Measurements from ENCODE around the gene TM7SF2.
"Not testable (repeated sequence)": the region's sequence is repeated elsewhere in the genome, so short reads cannot be mapped to it uniquely, and the experiment has no call there.

Gene TM7SF2

DNA sequence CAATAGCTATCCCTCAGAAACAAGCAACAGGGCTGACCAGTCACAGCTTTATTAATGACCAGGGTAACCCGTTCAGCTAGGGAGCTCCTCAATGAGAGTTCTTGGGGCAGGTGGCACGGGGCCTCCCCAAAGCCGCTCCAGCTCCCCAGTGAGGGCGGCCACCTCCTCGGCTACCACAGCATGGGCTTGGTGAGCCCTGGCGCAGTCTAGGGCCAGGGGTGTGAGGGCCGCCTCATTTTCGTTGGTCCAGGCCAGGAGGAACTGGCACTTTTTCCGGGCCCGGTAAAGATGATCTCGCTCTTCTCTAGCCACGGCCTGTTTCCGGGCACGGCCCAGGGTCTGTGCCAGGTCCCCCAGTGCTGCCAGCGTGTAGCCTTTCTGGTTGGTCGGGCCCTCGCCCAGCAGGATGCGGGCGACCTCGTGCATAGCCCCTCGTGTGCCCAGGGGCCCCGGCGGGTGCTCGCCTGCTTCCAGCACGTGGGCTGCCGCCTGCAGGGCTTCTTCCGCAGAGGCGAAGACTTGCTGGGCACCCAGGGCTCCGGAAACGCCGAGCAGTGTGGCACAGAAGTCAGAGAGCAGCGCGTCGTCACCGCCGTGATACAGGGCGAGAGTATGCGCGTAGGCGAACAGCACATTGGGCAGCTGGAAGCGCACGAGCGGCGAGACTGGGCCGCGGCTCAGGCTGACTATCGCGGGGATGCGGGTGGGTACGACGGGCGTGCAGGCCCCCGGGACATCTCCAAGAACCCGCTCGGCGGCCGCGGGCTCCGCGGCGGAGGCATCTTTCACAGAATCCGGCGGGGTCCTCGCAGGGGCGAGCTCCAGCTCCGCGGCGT lies 4.9 kb downstream of the TM7SF2 start:
- no peak for DNase-seq

DNA sequence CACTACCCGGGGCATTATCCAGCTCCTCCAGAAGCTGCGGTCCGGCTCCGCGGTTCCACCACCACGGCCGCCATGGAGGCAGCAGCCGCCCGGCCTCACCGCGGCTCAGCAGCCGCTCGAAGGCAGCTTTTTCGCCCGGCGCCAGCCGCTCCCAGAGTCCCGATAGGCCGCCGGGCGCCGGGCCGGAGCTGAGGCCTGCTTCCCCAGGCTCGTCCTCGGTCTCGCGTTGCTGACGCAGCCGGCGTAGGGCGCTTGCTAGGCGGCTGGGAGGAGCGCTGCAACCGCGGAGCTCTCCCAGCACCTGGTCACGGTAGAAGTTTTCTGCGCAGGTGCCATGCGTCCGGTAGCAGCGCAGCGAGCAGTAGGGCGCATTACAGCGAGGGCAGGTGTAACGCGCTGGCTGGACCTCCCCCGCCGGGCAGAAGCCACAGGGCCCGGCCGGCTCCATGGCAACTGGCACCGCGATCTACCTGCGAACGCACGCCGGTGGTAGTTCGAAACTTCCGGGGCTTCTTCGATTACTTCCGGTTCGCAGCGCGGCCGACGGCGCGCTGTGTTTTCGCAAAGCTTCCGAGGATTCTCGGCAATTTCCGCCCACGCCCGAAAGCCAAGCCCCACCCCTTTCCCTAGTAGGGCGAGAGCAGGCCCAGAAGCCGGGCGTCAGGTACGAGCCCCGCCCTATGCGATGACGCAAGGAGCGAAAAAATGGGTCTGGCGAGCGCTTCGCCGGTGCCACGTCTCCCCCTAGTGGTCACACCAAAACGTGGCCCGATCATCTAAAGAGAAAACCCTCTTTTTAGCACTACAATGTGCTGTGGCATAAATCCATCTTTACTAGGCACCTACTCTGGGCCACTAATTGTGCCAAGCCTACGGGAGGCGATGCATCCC lies 5.8 kb downstream of the TM7SF2 start, which contains the start of gene ZNHIT2:
TSS of gene ZNHIT2 (minus strand) at position 496 of the 891 bp plus-strand sequence. CDS start at position 448, 48 bp downstream.
- DNase-seq = peak; percentile 99

DNA sequence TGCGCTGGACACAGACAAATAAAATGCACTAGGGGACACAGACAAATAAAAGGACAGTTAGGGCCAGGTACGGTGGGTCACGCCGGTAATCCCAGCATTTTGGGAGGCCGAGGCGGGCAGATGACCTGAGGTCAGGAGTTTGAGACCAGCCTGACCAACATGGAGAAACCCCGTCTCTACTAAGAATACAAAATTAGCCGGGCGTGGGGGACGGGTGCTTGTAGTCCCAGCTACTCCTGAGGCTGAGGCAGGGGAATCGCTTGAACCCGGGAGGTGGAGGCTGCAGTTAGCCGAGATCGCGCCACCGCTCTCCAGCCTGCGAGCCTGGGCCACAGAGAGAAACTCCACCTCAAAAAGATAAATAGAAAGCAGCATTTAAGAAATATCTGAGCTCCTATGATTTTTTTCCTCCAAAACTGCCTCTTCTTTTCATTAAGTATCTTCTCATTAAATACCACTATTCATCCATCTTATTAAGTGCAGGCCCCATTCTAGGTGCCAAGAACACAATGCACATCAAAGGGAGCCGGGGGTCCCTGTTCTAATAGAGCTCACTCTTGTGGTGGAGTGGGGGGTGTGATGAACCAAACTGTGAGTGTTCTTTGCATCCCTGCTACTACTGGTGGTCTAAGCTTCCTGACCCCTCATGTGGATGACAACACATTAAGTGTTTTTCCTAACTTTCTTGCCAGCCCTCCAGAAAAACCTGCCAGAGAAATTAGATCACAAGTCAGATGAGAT lies 6.6 kb downstream of the TM7SF2 start:
- no peak for DNase-seq

DNA sequence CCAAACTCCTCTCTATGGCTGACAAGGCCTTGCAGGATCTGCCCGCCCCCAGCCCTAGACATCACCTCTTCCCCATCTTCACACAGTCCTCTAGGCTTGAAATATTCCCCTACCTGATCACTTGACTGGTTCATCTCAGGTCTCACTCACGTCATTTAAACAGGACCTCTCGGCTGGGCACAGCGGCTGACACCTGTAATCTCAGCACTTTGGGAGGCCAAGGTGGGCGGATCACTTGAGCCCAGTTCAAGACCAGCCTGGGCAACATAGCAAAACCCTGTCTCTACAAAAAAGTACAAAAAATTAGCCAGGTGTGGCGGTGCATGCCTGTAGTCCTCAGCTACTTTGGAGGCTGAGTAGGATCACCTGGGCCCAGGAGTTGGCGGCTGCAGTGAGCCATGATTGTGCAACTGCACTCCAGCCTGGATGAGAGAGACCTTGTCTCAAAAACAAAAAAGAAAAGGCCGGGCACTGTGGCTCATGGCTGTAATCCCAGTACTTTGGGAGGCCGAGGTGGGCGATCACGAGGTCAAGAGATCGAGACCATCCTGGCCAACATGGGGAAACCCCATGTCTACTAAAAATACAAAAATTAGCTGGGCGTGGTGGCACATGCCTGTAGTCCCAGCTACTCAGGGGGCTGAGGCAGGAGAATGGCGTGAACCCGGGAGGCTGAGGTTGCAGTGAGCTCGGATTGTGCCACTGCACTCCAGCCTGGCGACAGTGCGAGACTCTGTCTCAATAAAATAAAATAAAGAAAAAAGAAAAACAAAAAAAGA lies 7.4 kb downstream of the TM7SF2 start:
- DNase-seq = not testable (repeated sequence)

DNA sequence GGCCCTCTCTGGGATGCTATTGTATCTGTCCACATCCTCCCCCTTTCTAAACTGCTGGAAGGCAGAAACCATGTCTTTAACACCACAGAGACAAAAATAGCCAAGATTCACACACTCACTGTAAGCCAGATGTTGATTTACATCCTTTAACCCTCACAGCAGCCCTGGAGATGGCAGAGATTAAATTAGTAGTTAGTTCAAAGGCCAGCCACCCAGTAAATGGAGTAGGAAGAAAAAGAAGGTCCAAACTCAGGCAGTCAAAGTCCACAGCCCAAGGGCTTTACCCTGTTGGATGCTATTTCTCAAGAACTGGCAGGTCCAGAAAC lies 8.0 kb downstream of the TM7SF2 start:
- DNase-seq = no peak

DNA sequence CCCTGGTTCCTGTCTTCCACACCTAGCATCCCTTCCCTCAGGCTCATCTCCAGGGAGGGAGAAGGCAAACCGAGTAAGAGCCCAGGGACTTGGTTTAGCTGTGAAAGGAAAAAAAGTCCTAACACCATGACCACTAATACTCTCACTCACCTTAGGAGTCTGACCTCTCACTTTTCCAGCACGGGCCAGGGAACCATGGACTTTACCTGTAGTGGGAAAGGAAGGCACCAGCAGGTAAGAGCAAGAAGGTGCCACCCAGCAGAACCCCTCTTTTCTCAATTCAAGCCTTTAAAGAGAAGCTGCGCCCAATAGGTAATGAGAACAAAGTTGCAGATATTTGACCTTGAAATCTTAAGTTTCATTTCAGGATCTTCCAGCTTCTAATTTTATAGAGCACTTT lies 9.2 kb downstream of the TM7SF2 start:
- DNase-seq = no peak

DNA sequence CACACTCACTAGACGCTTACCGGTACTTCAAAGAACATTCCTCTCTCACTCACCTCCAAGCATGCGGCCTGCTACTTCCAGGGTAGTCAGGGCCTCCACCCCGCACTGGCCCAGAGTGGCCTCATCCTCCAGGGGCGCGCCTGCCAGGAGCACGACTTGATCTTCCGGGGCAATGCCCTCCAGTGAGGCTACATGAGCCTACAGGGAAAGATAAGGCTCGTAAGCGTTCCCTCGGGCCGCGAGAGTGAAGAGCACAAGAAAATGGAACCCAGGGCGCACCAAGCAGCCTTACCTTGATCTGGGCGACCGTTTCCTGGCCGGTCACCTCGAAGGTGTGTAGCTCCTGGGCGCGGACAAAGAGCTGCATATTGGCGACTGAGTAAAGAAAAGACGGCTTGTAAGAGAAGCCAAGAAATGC lies 9.8 kb downstream of the TM7SF2 start:
- DNase-seq = no peak

DNA sequence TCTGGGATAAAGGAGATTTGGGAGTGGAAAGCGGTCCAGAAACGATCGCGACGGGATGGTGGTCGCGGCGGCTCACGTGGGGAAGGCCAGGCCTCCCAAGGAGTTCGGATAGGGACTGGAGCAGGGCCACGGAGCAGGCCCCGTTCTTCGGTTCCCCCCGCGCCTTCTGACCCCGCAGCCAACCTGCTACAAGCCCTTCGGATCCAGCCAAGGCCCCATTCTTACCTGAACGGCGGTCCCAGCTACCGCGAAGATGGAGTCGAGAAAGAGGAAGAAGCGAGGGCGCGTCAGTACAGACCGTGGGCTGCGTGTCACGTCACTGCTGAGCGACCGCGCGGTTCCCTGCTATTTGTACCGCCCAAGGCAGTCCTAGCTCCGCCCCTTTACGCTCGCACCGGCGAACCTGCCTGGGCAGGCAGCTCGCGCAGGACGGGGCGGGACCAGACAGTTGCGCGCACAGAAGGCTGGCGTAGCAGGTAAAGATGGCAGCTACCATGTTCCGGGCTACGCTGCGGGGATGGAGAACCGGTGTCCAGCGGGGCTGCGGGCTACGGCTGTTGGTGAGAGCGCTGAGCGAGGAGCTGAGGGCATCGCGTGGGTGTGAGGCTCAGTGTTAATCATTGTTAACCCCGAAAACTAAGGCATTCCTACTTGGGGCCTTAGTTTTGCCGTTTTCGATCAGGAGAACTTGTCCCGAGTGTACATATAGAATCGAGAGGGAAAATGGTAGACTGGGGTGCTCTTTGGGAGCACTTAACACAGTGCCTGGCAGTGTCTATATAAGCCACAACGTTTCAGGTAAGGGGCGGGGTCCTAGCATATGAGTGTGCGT lies 10.4 kb downstream of the TM7SF2 start, which contains the start of the genes FAU and MRPL49:
TSS of gene FAU (minus strand) at position 270 of the 832 bp plus-strand sequence. CDS start 321 bp downstream, outside the sequence.
TSS of gene MRPL49 (plus strand) at position 457 of the 832 bp plus-strand sequence. CDS start at position 483, 26 bp downstream.
- peak; percentile 98 for DNase-seq

DNA sequence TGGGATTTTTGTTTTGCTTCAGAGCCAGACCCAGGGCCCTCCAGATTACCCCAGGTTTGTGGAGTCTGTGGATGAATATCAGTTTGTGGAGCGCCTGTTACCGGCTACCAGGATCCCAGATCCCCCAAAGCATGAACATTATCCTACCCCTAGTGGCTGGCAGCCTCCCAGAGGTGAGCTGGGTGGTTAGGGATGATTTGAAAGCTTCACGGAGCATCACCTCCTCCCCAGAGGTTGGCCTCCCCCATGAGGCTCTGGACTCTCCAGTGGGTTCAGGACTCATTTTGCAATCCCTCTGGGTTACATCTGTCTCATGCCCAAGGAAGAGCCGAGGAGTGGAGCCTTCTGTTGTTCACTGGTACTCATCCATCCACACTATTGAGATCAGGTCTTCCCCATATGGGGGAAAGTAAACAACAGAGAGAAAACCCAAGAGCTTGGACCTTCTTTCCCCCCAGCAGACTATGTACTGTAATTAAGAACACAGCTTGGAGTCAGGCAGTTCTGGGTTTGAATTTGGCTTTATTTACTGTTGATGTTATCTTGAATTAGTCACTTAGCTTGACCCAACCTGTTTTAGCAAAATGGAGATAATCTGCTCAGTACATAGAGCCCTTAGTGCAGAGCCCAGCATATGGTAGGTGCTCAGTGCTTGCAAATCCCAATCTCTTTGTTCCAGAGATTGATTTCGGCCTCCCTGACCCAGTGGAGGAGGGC lies 13.0 kb downstream of the TM7SF2 start:
- no peak for DNase-seq

DNA sequence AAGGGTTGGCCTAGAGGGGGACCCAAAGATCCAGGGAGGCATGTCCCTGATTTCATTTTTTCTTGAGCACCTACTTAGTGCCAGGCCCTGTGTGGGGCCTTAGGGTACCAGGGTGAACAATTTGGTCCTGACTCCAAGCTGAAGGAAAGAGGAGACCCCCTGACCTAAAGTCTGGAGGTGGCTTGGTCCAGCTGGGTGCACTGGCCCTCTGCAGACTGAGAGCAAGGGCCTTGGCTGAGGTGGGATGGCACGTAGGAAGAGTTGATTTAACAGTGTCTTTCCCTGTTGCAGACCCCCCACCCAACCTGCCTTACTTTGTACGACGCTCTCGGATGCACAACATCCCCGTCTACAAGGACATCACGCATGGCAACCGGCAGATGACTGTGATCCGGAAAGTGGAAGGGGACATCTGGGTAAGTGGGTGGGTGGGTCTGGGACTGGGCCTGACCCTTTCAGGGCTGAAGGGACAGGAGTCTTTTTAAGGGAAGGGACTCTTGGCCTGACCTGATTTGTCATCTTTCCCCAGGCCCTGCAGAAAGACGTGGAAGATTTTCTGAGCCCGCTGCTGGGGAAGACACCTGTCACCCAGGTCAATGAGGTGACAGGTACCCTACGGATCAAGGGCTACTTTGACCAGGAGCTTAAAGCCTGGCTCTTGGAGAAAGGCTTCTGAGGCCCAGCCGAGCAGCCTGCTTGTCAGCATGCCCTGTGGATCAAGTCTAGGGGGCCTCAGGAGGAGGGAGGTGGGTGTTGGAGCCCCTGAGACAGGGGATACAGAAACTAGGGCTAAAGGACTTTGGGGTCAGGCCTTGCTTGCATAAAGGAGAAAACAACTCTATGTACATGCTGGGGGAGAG lies 13.8 kb downstream of the TM7SF2 start:
- DNase-seq = no peak

DNA sequence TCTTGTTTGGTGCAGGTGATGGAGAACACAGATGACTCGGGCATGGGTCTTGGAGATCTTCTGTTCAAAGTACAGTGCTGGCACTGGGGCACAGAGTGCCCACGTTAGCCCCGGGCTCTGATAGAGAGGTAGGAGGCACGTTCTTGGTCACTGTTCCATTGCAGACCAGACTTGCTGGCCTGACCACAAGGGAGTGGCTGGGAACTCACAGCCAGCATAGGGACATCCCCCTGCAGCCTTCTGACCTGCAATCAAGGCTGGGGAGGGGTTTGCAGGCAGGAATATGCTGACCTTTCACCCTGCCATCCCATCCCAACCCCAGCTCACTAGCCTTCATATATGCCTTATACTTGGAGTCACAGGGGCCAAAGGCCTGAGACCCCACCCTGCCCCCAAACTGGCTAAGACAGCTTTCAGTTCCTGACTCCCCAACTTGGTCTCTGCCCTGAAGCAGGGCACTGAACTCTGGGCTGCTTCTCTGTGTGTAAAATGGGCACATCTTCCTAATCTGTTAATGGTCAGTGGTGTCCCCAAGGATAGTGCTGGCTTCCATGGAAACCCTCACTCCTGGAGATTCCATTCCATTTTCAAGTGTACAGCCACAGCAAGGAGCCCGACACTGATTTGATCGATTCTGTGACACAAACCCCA lies 15.1 kb downstream of the TM7SF2 start:
- no peak for DNase-seq

DNA sequence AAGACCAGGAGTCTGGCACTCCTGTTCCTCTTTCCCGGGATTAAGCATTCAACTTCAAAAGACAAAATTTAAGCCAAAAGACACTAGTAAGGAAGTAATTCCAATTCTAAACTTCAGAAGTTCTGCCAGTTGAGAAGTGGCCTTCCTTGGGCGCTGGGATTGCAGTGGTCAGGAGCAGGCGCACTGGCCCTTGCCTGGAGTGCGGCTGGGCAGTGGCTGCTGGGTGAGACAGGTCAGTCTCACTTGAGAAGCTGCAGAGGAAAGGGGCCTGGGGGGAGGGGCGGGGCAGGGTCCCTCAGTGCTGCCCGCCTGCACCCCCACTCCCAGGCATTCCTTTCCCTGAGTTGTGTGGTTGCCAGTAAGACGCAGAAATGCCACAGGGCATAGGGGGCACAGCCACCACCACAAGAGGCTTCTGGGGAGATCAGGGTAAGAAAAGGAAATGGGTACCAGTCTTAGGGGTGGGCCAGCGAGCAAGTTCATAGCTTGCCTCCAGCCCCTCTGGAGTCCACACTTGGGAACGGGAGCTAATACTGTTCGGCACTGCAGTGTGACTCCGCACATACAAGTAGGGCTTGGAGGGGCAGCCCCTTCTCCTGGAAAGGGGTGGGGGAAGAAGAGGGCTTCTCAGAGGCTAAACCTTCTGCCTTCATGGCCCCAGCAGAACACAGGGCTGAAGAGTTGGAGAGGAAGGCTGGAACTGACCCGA lies 16.0 kb downstream of the TM7SF2 start:
- no peak for DNase-seq

DNA sequence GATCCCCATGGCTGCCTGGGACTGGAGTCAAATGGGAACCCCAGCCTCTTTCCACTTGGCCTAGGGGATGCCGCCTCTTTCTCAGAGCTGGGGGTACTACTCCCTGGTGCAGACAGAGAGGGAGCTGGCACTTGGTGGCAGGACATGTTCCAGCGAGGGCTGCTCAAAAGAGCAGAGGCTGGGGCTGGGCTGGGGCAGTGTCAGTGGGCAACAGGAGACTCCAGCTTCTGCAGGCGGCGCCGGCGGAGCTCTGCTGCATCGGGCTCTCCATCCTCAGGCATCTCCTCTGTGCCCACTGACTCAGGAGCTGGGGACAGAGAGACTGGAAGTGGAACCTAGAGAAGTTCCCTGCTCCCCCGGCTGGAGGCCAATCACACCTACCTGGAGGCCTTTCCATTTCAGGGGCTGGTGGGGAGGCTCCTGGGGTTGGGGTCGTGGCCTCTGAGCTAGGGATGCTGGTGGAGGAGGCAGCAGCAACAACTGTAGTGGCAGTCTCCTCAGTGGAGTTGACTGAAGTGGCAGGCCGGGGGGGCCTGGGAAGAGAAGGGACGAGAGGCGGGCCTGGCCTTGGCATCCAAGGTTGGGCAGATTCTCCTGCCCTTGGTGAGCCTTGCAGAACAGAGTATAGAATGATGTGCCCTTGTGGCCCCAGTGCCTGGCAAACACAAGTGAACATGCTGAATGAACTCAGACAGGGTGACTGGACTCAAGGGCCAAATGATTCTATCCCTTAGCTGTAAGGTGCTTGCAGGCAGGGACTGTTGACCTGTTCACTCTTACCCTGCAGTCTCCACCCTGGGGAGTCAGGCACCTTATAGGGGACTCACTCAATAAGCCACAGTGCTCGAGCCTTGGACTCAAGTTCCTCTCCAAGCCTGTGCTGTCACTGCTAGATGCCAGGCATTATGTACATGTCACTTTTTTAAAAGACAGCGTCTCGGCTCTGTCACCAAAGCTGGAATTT lies 16.8 kb downstream of the TM7SF2 start:
- no peak for DNase-seq

DNA sequence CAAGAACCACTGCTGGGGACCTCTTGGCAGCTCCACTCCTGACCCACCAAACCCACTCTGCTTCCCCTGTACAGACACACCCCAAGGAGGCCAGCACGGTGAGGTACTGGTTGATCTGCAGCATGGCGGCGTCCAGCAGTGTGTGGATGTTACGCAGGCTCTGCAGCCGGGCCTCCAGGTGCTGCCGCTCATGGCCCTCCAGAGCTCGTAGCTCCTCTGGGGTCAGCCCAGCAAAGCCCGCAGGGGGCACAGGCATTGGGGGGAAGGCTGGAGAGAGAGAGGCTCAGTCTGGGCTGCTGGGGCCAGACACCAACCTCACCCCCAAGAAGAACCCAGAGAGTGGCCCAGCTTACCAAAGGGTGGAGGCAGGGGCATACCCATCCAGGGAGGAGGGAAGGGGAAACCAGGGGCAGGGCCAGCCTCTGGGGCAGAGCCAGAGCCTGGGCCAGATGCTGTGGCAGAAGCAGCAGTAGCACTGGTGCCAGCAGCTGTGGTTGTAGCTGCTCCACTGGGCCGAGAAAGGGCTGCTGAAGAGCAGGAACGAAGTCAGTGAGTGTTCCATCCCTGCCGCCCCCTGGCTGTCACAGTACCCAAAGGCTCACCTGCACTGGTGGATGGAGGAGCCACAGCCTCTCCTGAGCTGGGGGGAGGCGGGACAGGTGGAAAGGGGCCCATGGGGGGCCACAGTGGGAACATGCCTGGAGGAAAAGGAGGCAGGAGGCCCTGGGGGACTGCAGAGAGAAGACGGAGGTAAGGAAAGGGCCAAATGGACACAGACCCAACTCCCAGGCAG lies 18.2 kb downstream of the TM7SF2 start:
- DNase-seq = no peak

DNA sequence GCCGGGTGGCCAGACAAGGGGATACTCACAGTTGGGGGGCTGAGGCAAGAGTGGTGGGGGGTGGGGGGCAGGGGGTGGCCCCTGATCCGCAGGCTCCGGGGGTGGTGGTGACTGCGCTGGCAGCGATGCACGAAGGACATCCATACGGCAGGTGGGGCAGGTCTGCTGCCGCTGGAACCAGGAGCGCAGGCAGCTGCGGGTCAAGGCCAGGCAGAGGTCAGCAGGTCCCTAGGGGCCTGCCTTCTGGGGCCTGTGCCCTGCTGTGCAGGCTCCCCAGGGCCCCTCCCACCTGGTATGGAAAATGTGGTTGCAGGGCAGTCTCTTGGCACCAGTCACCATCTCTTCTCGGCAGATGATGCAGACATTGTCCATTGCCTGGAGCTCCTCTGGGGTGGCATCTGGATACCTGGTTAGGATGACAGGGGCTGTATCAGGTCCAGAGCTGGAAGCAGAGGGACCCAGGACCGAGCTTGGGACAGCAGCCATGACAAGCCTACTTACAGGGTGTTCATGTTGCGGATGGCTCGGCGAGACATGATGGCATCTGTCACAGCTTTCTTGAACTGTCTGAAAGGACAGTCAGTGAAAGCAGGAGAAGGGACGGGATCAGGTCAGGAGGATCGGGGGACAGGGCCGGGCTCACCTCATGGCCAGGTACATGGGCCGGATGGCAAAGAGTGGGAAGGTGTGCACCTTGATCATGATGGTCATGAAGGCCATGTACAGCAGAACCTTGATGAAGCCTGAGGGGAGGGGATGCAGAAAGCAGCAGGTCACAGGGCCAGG lies 19.2 kb downstream of the TM7SF2 start:
- DNase-seq = no peak
